Esophagus mucosa (tissue), 1 donor: ENCODE data around the gene FH. TPM values are rescaled to one million over a fixed set of nuclear protein-coding genes. Genes with fewer than 3 reads are reported as not detected.
A peak's percentile ranks its signal among the peaks of the same experiment; 100 is the strongest.

ENCODE experiments used
- ATAC-seq: fragments of 200-7000 bp; cut with Tn5 transposase; one replicate; pipeline ENCODE4 v1.9.1; 2020
- total RNA-seq: library from RNA; stranded (reverse); gene quantifications from one replicate; pipeline ENCODE4 v1.2.4, GENCODE V29; 2023
- donor health status: DM: yes; HTN: yes; CAD: no.

The FH gene
- 54.8 TPM for total RNA-seq

DNA sequence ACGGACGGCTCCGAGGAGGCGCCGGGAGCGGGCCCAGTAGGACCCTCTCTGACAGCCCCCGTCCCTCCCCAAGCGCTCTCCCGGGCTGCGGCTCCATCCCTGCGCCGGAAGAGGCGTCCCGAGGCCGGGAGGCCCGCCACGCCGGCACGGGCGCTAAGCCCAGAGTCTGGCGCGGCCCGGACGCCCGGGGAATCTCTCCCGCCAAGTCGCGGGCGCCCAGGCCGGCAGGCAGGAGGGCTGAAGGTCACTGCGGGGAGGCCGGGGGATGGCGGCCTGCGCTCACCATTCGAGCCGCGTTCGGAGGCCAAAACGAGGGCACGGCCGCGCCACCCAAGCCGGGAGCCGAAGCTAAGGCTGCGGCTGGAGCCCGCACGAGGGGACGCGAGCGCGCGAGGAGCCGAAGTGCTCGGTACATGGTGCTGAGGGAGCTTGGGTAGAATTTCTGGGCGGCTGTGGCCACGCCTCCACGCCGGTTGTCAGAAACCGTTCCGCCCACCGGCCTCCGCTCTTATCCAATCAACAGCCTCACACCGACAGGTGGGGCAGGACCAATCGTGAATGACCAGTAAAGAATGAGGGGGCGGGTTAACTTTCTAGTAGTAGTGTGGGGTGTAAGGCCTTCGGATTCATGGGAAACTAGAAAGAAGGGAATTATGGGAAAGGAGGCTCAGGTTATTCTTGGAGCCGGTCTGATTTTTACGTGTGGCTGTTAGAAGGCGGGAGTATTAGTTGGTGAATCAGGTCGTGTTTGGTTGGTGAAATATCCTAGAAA, at the start of gene FH:
Gene FH (minus strand): TSS at position 448 of the 772 bp plus-strand sequence. CDS start 33 bp downstream, at position 415.
- peak; percentile 100 for ATAC-seq

DNA sequence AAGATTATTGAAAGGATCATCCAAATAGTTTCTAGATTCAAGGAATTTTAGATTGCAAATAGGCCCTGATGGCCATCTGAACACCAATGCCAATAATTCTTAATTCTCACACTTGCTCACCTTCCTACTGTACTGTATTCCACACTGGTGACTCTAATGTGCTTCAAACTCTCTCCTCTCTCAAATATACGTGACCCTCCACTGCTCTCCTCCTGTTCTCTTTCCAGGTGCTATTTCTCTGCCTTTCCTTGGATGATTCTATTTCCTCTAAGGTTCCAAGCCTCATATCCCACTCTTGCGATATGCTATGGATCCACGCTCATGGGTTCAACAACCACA, 41.3 kb upstream of the FH start:
- no peak for ATAC-seq

DNA sequence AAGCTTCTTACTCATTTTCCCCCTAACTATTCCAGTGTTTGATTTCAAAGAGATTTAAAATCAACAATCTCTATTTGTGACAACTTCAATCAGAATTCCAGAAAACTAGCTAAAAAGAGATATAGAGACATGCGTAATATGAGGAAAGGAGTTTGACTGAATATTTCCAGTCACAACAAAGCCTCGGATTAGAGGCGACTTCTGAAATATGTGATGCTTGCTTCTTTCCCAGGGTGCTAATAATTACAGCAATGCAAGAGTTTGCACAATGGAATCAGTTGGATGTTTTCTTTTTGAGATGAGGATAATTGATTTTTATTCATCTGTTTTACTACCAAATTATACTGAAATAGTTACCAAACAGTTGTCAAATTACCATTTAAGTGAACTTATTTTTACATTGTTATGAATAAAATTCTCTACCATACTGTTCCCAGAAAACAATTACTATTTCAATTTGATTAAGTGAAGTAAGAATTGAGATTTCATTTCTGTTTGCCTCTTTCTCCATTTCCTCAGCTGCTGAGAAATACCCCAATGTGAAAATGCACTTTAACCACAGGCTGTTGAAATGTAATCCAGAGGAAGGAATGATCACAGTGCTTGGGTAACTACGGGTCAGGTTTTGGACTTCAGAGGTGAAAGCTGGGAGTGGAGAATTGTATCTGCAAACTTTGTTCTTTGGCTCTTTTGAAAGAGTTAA, 40.7 kb upstream of the FH start:
- no peak for ATAC-seq

- ATAC-seq = no peak
Observed at GRCh38 chr1:241557551-241558193, 38.1 kb upstream of the FH start.

DNA sequence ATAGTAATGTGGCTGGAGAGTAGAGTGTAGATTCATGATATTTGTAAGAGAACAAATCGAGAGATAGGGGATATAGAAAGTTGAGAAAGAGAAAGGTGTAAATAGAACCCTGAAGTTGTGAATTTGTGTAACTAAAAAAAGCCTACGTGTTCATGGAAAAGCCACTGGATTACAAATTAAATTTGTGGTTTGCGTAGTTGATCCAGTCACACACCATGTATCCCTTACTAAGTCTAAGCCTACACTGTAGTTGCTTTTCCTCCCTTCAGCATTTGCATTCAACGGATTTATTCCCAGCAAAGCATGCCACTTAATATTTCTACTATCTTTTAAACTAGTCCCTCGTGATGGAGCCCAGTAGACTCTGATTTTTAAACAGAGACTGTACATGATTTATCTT, 37.5 kb upstream of the FH start:
- no peak for ATAC-seq

GRCh38 chr1:241555526-241555925, 36.0 kb upstream of the FH start:
- no peak for ATAC-seq

- ATAC-seq = no peak
Observed at GRCh38 chr1:241553886-241554592, 34.5 kb upstream of the FH start.

- peak; percentile 74 for ATAC-seq
Observed at GRCh38 chr1:241551759-241552638, 32.4 kb upstream of the FH start.

GRCh38 chr1:241550318-241550717, 30.8 kb upstream of the FH start:
- no peak for ATAC-seq

DNA sequence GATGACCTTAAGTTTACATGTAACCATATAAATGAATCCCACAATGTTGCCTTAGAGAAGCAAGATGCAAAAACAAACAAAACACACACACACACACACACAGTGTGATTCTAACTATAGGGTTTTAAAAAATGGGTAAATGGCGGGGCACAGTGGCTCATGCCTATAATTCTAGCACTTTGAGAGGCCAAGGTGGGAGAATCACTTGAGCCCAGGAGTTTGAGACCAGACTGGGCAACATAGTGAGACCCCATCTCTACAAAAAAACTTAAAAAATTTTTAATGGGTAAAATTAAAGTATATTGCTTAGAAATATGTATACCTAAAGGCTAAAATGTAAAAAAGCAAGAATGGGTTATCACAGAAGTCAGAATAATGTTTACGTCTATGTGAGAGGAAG, 28.5 kb upstream of the FH start:
- no peak for ATAC-seq

DNA sequence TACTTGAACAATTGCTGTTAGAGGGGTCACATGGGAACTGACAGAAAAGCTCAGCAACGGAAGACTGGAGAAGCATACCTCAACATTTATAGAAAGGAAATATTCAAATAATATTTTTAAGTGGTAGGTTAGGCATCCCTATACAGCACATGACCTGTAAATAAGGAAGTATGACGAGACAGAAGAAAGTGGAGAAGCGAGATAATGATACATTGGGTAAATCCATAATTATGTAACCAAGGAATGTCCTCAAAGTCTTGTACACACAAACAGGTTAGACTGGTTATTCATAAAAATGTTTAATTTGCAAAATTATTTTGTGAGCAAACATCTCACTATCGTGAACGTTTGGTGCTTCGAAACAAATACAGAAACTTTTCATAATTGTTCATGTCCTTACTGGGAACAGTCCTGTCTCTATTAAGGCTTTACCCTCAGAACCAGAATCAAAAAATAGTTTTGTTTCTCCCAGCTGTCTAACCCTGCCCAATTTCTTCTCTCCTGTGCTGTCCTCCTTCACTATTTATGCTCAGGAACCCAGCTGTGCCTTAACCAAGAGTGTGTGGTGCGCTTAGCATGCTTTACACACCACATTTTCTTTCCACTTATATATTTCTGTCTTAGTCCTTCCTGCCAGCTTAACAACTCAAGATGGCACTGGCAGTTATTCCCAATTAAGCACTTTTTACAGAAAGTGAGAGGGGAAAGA, 22.8 kb upstream of the FH start:
- peak; percentile 88 for ATAC-seq

DNA sequence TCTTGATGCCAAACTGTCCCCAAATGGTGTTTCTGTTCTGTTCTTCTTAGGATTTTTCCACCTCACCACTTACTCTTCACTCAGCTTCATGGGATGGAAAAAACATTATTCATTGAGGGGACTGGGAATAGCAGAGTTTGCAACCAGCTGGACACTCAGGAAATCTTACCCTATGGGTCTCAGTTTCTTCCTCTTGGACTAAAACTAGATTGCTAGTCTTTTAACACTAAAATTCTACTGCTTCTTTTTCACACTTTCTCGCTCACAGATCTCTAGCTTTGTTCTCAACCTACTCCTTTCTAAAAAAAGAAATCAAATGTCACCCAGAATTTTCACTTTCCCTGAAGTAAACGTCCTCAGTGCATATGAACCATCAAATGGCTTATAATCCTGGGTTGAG, 17.4 kb upstream of the FH start:
- no peak for ATAC-seq

DNA sequence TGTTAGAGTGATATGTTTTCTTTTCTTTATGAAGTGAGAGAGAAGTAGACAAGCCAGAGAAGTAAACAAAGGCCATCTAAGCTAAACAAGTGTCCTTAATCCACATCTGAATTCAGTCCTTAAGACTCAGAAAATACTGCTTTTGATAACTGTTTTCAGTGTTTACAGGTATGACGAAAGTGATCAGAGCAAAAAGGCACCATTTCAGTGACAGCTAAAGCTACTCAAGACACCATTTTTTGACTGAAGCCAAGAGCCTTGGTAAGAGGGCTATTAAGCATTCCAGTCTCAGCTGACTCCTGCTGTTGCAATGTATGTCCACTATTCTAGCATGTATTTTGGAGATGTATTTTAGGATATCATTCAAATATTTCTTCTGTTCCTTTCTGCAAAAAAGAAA, 16.7 kb upstream of the FH start:
- no peak for ATAC-seq

- ATAC-seq = peak; percentile 31
Observed at GRCh38 chr1:241533326-241534115, 14.0 kb upstream of the FH start.

- ATAC-seq = peak; percentile 56
Observed at GRCh38 chr1:241532864-241533263, 13.3 kb upstream of the FH start.

DNA sequence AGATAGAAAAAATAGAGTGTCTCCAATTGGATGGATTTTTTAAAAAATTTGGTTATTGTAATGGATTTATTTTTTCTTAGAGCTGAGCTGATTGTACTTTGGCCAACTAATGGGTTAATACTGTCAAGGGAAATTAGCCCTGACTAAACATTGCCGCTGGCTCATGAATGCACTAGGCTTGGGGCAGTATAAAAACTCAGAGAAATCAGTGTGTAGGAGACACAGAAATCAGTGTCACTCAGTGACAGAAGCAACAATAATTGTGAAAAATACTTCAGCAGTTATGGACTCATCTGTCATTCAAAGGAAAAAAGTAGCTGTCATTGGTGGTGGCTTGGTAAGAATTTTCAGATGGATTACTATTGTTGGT, 12.6 kb upstream of the FH start, which contains the start of gene KMO:
Gene KMO (plus strand): TSS at position 217 of the 370 bp plus-strand sequence. CDS start 67 bp downstream, at position 284.
- ATAC-seq = peak; percentile 37

DNA sequence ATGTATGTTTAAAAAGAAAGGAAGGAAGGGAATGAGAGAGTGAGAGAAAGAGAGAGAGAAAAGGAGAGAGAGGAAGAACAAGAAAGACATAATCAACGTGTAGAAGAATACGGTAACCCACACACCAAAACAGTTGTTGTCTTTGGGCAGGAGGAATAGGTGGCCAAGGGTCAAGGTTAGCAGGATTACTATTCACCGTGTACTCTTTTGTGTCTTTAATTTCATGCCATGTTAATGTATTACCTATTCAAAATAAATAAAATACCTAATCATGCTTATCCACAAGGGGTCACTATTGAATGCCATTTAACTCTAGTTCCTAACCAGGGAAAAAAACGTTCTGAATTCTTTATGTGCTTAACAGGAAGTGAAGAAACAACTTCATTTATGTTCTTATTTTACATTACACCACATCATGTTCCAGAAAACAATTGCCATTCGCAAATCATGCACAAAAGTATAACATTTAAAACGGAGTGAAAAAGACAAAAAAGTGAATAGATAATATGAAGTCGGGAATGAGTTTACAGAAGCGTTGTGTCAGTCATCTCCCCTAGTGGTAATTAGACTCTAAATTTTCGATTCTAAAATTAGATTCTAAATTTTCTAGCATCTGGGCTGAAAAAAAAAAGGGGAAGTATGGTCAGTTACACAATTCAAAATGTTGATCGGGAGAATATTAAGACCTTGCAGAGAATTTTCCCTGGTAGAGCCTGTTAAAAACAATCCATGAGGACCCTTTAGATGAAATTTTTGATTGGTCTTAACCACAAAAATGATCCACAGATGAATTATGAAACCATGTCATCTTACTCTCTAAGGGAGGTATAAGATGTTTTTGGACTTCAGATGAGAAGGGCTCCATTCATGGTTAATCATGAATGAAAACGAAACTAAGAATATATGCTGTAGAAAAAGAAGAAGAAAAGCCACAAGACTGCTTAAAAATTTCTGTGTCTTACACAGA, 11.9 kb upstream of the FH start:
- peak; percentile 81 for ATAC-seq

- ATAC-seq = no peak
Observed at GRCh38 chr1:241527146-241527545, 7.6 kb upstream of the FH start.

DNA sequence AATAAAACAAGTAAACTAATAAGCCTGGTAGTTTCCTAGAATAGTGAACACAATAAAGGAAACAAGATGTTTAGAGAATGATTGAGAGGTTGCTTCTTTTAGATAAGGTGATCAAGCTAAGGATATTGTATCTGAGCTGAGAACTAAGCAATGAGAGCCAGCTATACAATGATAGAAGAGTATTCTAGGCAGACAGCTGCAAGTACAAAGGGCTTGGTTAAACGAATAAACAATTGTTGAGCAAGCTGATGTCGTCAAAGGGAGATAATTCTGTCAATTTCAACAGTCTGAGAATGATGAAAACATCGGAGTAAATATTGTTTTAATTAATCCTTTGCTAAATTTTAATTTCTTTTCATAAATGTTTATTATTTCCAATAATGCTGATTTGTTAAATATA, 5.5 kb upstream of the FH start:
- no peak for ATAC-seq
